AG09319 (cell line): ENCODE results near the gene CTNNBL1.

Source experiments
- DNase-seq: peaks from one replicate; pipeline ENCODE4 v3.0.0-alpha.2; 2010; ENCODE audit warnings: low read depth; ENCODE audit errors: extremely low read depth
- TF ChIP-seq, protein P1 (sequence below): IDR thresholded peaks from 2 replicates; pipeline ENCODE4 v1.5.1; 2011; ENCODE audit warnings: low read depth, mild to moderate bottlenecking, inconsistent platforms, low read length, moderate library complexity

The CTNNBL1 gene

GRCh38 chr20:37702403-37703034 lies 8.7 kb downstream of the CTNNBL1 start:
- TF ChIP-seq, protein P1, sequence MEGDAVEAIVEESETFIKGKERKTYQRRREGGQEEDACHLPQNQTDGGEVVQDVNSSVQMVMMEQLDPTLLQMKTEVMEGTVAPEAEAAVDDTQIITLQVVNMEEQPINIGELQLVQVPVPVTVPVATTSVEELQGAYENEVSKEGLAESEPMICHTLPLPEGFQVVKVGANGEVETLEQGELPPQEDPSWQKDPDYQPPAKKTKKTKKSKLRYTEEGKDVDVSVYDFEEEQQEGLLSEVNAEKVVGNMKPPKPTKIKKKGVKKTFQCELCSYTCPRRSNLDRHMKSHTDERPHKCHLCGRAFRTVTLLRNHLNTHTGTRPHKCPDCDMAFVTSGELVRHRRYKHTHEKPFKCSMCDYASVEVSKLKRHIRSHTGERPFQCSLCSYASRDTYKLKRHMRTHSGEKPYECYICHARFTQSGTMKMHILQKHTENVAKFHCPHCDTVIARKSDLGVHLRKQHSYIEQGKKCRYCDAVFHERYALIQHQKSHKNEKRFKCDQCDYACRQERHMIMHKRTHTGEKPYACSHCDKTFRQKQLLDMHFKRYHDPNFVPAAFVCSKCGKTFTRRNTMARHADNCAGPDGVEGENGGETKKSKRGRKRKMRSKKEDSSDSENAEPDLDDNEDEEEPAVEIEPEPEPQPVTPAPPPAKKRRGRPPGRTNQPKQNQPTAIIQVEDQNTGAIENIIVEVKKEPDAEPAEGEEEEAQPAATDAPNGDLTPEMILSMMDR: no peak
- DNase-seq: no peak

GRCh38 chr20:37703035-37703845 lies 9.4 kb downstream of the CTNNBL1 start:
- TF ChIP-seq, protein P1: no peak
- DNase-seq: no peak

DNA sequence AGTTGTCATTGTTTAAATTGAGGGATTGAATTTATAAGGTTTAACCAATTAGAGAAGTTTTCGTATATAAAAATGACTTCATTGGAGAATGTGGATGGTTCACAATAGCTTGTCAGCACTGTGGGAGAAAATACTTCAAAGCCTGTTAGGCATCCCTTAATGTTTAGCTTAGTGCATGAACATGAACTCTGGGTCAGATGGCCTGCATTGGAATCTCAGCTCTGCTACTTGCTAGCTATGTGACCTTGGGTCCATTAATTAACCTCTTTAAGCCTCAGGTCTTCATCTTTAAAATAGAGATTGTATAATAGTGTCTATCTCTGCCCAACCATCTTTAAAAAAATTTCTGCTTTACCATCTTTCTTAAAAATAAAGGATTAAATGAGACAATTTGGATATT lies 11.1 kb downstream of the CTNNBL1 start:
- TF ChIP-seq, protein P1: no peak
- DNase-seq: no peak

DNA sequence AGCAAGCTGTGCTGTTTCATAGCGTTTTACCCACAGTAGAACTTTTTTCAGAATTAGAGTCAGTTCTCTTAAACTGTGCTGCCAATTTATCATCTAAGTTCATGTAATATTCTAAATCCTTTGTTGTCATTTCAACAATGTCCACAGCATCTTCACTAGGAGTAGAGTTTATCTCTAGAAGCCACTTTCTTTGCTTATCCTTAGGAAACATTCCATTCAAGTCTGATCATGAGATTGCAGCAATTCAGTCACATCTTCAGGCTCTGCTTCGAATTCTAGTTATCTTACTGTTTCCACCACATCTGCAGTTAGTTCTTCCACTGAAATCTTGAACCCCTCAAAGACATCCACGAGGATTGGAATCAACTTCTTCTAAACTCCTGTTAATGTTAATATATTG lies 12.5 kb downstream of the CTNNBL1 start:
- TF ChIP-seq, protein P1: no peak
- DNase-seq: no peak

DNA sequence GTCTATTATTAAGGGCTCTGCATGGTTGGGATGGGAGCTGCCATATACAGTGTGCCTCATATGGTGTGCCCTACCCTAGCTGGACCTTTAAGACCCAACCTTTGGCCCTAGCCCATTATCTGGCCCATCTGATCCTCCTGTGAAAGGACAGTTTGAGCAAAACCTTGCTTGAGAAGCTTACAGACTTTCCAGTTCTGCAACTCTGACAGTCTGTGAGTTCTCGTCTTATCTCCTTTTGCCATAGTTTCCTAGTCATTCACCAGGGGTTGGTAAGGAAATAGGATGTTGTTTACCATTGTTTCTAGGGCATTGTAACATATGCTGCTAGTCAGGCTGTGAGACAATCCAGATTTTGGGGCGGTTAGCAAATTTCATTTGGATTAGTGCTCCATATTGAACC lies 17.2 kb downstream of the CTNNBL1 start:
- DNase-seq: no peak
- TF ChIP-seq, protein P1: no peak

DNA sequence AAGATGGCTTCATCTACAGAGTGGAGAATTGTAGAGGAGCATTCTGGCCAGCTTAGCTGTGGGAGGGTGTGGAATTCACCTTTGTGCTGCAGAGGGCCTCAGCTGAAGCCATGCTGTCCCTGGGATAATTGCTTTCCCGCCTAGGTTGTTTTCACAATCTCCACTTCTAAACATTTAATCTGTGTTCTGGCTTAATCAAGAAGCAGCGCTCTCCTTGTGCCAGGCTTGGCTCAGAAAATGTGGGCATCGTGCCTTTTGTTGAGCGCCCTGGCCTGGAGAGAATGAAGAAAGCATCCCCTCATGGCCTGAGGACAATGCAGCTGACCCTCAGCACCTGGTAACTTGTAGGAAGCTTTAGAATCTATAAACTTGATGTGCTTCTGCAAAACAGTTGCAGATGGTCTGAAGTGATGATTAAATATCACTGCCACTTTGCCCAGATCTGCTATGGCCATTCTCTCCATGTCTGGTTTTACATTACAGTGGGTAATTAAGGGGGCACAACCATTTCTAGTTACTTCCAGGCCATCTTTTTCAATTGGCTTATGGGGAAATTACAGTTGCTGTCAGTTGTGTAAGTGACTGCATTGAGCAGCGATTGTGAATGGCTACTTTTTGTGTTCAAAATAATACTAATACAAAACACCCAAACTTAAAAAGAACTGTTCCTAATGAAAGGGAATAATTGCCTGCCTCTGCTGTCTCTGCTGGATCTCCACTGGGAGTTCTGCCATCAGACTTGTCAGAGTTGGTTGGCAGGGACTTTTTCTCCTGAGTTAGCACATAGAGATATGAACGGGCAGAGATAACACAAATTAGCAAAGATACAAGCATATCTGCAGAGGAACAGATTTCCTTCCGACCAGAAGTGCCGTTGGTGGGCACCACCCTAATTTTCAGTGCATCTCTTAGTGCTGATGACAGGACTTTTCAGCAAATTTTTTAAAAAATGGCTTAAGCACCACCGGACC lies 18.4 kb downstream of the CTNNBL1 start:
- no peak for DNase-seq
- TF ChIP-seq, protein P1: no peak

GRCh38 chr20:37713396-37713795 lies 19.6 kb downstream of the CTNNBL1 start:
- TF ChIP-seq, protein P1: no peak
- DNase-seq: no peak
